ENCODE results near the gene TAX1BP1.
"Not testable (repeated sequence)": the region's sequence is repeated elsewhere in the genome, so short reads cannot be mapped to it uniquely, and the experiment has no call there.

TAX1BP1 gene

GRCh38 chr7:27843584-27844305, 103.8 kb downstream of the TAX1BP1 start:
- DNase-seq (ENCODE audit: low read depth in 2 of 2), result no peak

- DNase-seq (ENCODE audit: low read depth in 2 of 2), result no peak
Measured at GRCh38 chr7:27846388-27846787, 106.4 kb downstream of the TAX1BP1 start.

GRCh38 chr7:27850531-27850930, 110.6 kb downstream of the TAX1BP1 start:
- no peak for DNase-seq (ENCODE audit: low read depth in 2 of 2)

- not testable (repeated sequence) for DNase-seq (ENCODE audit: low read depth in 2 of 2)
Measured at GRCh38 chr7:27856703-27857485, 116.9 kb downstream of the TAX1BP1 start.

GRCh38 chr7:27860800-27861199, 120.8 kb downstream of the TAX1BP1 start:
- DNase-seq (ENCODE audit: low read depth in 2 of 2), result no peak

- no peak for DNase-seq (ENCODE audit: low read depth in 2 of 2)
Measured at GRCh38 chr7:27861747-27862146, 121.8 kb downstream of the TAX1BP1 start.

GRCh38 chr7:27863880-27864279, 123.9 kb downstream of the TAX1BP1 start:
- DNase-seq (ENCODE audit: low read depth in 2 of 2), result no peak

GRCh38 chr7:27866256-27866655, 126.3 kb downstream of the TAX1BP1 start:
- no peak for DNase-seq (ENCODE audit: low read depth in 2 of 2)

- no peak for DNase-seq (ENCODE audit: low read depth in 2 of 2)
Measured at GRCh38 chr7:27866828-27867672, 127.1 kb downstream of the TAX1BP1 start.

- no peak for DNase-seq (ENCODE audit: low read depth in 2 of 2)
Measured at GRCh38 chr7:27868131-27868550, 128.2 kb downstream of the TAX1BP1 start.

GRCh38 chr7:27869056-27869455, 129.1 kb downstream of the TAX1BP1 start:
- no peak for DNase-seq (ENCODE audit: low read depth in 2 of 2)

- no peak for DNase-seq (ENCODE audit: low read depth in 2 of 2)
Measured at GRCh38 chr7:27870595-27870994, 130.6 kb downstream of the TAX1BP1 start.

GRCh38 chr7:27871086-27871485, 131.1 kb downstream of the TAX1BP1 start:
- no peak for DNase-seq (ENCODE audit: low read depth in 2 of 2)

- no peak for DNase-seq (ENCODE audit: low read depth in 2 of 2)
Measured at GRCh38 chr7:27871866-27872265, 131.9 kb downstream of the TAX1BP1 start.

GRCh38 chr7:27872356-27873275, 132.7 kb downstream of the TAX1BP1 start:
- DNase-seq (ENCODE audit: low read depth in 2 of 2), result peak in 1 of 2 experiments; percentile 9

- no peak for DNase-seq (ENCODE audit: low read depth in 2 of 2)
Measured at GRCh38 chr7:27873981-27874957, 134.3 kb downstream of the TAX1BP1 start.

- DNase-seq (ENCODE audit: low read depth in 2 of 2), result no peak
Measured at GRCh38 chr7:27875061-27875460, 135.1 kb downstream of the TAX1BP1 start.

GRCh38 chr7:27875832-27876231, 135.9 kb downstream of the TAX1BP1 start:
- DNase-seq (ENCODE audit: low read depth in 2 of 2), result no peak

- DNase-seq (ENCODE audit: low read depth in 2 of 2), result no peak
Measured at GRCh38 chr7:27876756-27877155, 136.8 kb downstream of the TAX1BP1 start.

All from fibroblast of skin of left quadriceps (primary cell).